Dendritic cell treated with granulocyte-macrophage colony-stimulating factor and Interleukin-4, amounts not matched to agents 40 ng/mL and 50 ng/mL, for 4 days (primary cell): ENCODE measurements around the gene GSS.

Experiments
- H3K27ac Mint-ChIP-seq: one replicate; pipeline ENCODE4 v1.8.0; 2022; ENCODE audit warnings: mild to moderate bottlenecking, mixed read lengths
- H3K27me3 Mint-ChIP-seq: one replicate; pipeline ENCODE4 v1.8.0; 2022; ENCODE audit warnings: mild to moderate bottlenecking, mixed read lengths
- H3K36me3 Mint-ChIP-seq: one replicate; pipeline ENCODE4 v1.8.0; 2022; ENCODE audit warnings: low read depth, mixed read lengths
- H3K4me1 Mint-ChIP-seq: one replicate; pipeline ENCODE4 v1.8.0; 2022; ENCODE audit warnings: low read depth, mixed read lengths
- H3K4me3 Mint-ChIP-seq: one replicate; pipeline ENCODE4 v1.8.0; 2022; ENCODE audit warnings: mild to moderate bottlenecking, moderate library complexity, mixed read lengths
- H3K9me3 Mint-ChIP-seq: one replicate; pipeline ENCODE4 v1.8.0; 2022; ENCODE audit warnings: mixed read lengths
- intact Hi-C: fragments of 100-400 bp; cut with micrococcal nuclease; formaldehyde crosslinking; loops from one replicate; pipeline ENCODE4 v1.15.0; 2022

GSS gene

GRCh38 chr20:34931771-34932170, 23.8 kb downstream of the GSS start:
- intact Hi-C loops = no loop called here
- Mint-ChIP-seq H3K9me3 (no peaks in the 10 kb centered on the region), H3K36me3 (peaks cover 8% of the 10 kb centered on the region), H3K27me3 (no peaks in the 10 kb centered on the region), H3K4me3 (no peak overlapping the region), H3K27ac (no peak overlapping the region), H3K4me1 (peaks cover 6% of the 10 kb centered on the region)

GRCh38 chr20:34928411-34928810, 27.2 kb downstream of the GSS start:
- H3K36me3 Mint-ChIP-seq = no peaks in the 10 kb centered on the region

GRCh38 chr20:34927736-34928135, 27.9 kb downstream of the GSS start:
- no peaks in the 10 kb centered on the region for H3K9me3 Mint-ChIP-seq

More at GRCh38 chr20:34928411-34928810, 27.2 kb downstream of the GSS start:
- no peaks in the 10 kb centered on the region for H3K4me1 Mint-ChIP-seq
- H3K27me3 Mint-ChIP-seq = no peaks in the 10 kb centered on the region
- H3K27ac Mint-ChIP-seq = no peak overlapping the region
- intact Hi-C loops = no loop called here
- no peaks in the 10 kb centered on the region for H3K9me3 Mint-ChIP-seq
- H3K4me3 Mint-ChIP-seq = no peak overlapping the region

GRCh38 chr20:34926581-34926980, 29.0 kb downstream of the GSS start:
- no peaks in the 10 kb centered on the region for H3K36me3 Mint-ChIP-seq
- peaks cover under 1% of the 10 kb centered on the region for H3K4me1 Mint-ChIP-seq
- H3K9me3 Mint-ChIP-seq = no peaks in the 10 kb centered on the region
- no peaks in the 10 kb centered on the region for H3K27me3 Mint-ChIP-seq
- no peak overlapping the region for H3K27ac Mint-ChIP-seq
- no peak overlapping the region for H3K4me3 Mint-ChIP-seq
- intact Hi-C loops = no loop called here

More at GRCh38 chr20:34927736-34928135, 27.9 kb downstream of the GSS start:
- Mint-ChIP-seq H3K27me3 (no peaks in the 10 kb centered on the region), H3K36me3 (no peaks in the 10 kb centered on the region), H3K27ac (no peak overlapping the region), H3K4me1 (no peaks in the 10 kb centered on the region), H3K4me3 (no peak overlapping the region)
- intact Hi-C loops = no loop called here

GRCh38 chr20:34925981-34926380, 29.6 kb downstream of the GSS start:
- intact Hi-C loops = no loop called here
- no peak overlapping the region for H3K4me3 Mint-ChIP-seq
- no peaks in the 10 kb centered on the region for H3K9me3 Mint-ChIP-seq
- peaks cover 7% of the 10 kb centered on the region for H3K4me1 Mint-ChIP-seq
- no peak overlapping the region for H3K27ac Mint-ChIP-seq
- no peaks in the 10 kb centered on the region for H3K27me3 Mint-ChIP-seq
- H3K36me3 Mint-ChIP-seq = no peaks in the 10 kb centered on the region

GRCh38 chr20:34925341-34925740, 30.3 kb downstream of the GSS start:
- Mint-ChIP-seq H3K4me3 (no peak overlapping the region), H3K27me3 (no peaks in the 10 kb centered on the region), H3K36me3 (no peaks in the 10 kb centered on the region), H3K4me1 (peaks cover 13% of the 10 kb centered on the region), H3K27ac (no peak overlapping the region), H3K9me3 (no peaks in the 10 kb centered on the region)
- intact Hi-C loops = no loop called here

- H3K27me3 Mint-ChIP-seq = no peaks in the 10 kb centered on the region
- no peaks in the 10 kb centered on the region for H3K9me3 Mint-ChIP-seq
- H3K4me1 Mint-ChIP-seq = peaks cover 18% of the 10 kb centered on the region
- no peak overlapping the region for H3K4me3 Mint-ChIP-seq
- intact Hi-C loops = no loop called here
- peaks cover 12% of the 10 kb centered on the region for H3K36me3 Mint-ChIP-seq
- H3K27ac Mint-ChIP-seq = no peak overlapping the region
These were observed 32.2 kb downstream of the GSS start for GRCh38 chr20:34923414-34923813.

GRCh38 chr20:34922654-34923381, 32.8 kb downstream of the GSS start:
- intact Hi-C loops = no loop called here
- Mint-ChIP-seq H3K4me1 (peaks cover 18% of the 10 kb centered on the region), H3K4me3 (no peak overlapping the region), H3K27ac (no peak overlapping the region), H3K27me3 (no peaks in the 10 kb centered on the region), H3K36me3 (peaks cover 18% of the 10 kb centered on the region), H3K9me3 (no peaks in the 10 kb centered on the region)

- no peak overlapping the region for H3K4me3 Mint-ChIP-seq
- peaks cover 32% of the 10 kb centered on the region for H3K36me3 Mint-ChIP-seq
- no peaks in the 10 kb centered on the region for H3K9me3 Mint-ChIP-seq
- intact Hi-C loops = no loop called here
- no peaks in the 10 kb centered on the region for H3K27me3 Mint-ChIP-seq
- H3K27ac Mint-ChIP-seq = no peak overlapping the region
- H3K4me1 Mint-ChIP-seq = peaks cover 18% of the 10 kb centered on the region
These were observed 34.2 kb downstream of the GSS start for GRCh38 chr20:34921436-34921835.

GRCh38 chr20:34920055-34920454, 35.6 kb downstream of the GSS start:
- H3K27ac Mint-ChIP-seq = no peak overlapping the region
- no peak overlapping the region for H3K4me3 Mint-ChIP-seq
- H3K27me3 Mint-ChIP-seq = no peaks in the 10 kb centered on the region
- H3K36me3 Mint-ChIP-seq = peaks cover 46% of the 10 kb centered on the region
- intact Hi-C loops = no loop called here
- H3K4me1 Mint-ChIP-seq = peaks cover 18% of the 10 kb centered on the region
- no peaks in the 10 kb centered on the region for H3K9me3 Mint-ChIP-seq

GRCh38 chr20:34916774-34917354, 38.7 kb downstream of the GSS start:
- Mint-ChIP-seq H3K4me1 (peaks cover 21% of the 10 kb centered on the region), H3K36me3 (peaks cover 74% of the 10 kb centered on the region), H3K27ac (no peak overlapping the region), H3K27me3 (no peaks in the 10 kb centered on the region), H3K4me3 (no peak overlapping the region), H3K9me3 (no peaks in the 10 kb centered on the region)
- intact Hi-C loops = no loop called here

GRCh38 chr20:34915749-34916455, 39.7 kb downstream of the GSS start:
- Mint-ChIP-seq H3K27ac (no peak overlapping the region), H3K27me3 (no peaks in the 10 kb centered on the region), H3K4me3 (no peak overlapping the region), H3K4me1 (peaks cover 14% of the 10 kb centered on the region), H3K9me3 (no peaks in the 10 kb centered on the region), H3K36me3 (peaks cover 79% of the 10 kb centered on the region)
- intact Hi-C loops = no loop called here

- intact Hi-C loops = no loop called here
These were observed 40.5 kb downstream of the GSS start for GRCh38 chr20:34915131-34915530.

More at GRCh38 chr20:34915131-34915530, 40.5 kb downstream of the GSS start:
- no peak overlapping the region for H3K4me3 Mint-ChIP-seq
- peaks cover 79% of the 10 kb centered on the region for H3K36me3 Mint-ChIP-seq
- peaks cover 6% of the 10 kb centered on the region for H3K4me1 Mint-ChIP-seq
- no peaks in the 10 kb centered on the region for H3K9me3 Mint-ChIP-seq
- peak overlapping the region; percentile 2 for H3K27ac Mint-ChIP-seq
- H3K27me3 Mint-ChIP-seq = no peaks in the 10 kb centered on the region
